GM21529 (cell line): ENCODE measurements around the gene ATG101.

Experiments
- ATAC-seq: cut with Tn5 transposase; IDR thresholded peaks from one replicate; pipeline ENCODE4 v1.9.1; 2021; ENCODE audit not compliant: unreplicated experiment

The ATG101 gene

GRCh38 chr12:52041695-52042123 is 28.1 kb upstream of the ATG101 start:
- no peak for ATAC-seq

DNA sequence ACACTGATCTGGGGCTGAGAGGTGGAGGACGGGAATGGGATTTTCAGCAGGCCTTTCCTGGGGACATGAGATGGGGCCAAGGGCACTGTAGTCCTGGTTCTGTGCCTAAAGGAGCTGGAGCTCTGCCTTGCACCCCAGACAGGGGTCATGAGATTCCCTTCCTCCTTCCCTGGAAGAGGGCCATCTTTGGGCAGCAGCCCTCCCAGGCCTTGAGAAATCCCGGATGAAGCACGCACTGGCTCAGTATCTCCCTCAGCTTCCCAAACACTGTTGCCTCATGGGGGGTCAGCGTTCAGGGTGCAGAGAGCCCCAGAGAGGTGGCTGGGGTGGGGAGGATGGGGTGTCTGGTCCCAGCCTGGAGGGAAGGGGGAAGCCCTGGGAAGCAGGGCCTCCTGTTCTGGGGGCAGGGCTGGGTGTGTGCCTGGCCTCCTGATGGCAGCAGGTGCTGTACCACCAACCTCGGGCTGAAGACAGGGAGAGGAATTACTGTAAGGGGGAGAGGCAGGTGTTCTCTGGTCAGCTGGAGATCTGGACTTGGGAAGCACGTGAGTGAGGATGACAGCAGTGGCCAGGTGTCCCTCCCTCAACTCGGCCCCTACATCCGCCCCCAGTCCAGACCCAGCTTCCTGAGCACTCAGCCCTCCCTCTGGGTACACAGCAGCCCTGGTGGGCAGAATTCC is 26.9 kb upstream of the ATG101 start:
- no peak for ATAC-seq

- no peak for ATAC-seq
These were observed 26.2 kb upstream of the ATG101 start for GRCh38 chr12:52043386-52044212.

DNA sequence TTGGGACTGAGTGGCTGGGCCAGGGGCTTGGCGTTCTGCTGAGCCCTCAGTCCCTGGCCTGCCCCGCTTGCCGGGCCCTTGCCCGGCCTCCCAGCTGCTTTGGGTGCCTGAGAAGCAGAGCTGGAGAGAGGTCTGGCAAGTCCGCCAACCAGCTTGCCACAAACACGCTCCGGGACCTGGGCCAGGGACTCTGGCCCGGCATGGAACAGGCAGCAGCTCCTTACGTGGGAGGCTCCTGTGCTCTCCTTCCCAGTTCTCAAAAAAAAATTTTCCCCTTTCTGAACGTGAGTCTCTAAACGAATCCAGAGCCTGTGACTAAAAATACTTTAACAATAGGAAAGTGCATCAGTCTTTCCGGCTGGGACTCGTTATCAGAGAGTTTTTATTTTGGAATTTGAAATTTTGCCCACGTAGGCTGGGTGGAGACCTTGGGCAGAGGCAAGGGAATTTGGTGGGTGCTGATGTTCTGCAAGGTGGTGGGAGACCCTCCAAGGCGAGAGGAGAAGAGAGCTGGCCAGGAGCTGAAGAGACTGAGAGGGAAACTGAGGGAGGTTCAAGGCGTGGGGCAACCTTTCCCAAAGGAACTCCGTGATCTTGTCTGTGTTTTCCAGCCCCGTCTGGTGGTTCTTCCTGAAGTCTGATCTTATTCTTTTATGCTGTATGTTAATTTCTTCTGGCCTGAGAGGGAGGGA is 25.3 kb upstream of the ATG101 start:
- ATAC-seq: no peak

- ATAC-seq: no peak
These were observed 24.0 kb upstream of the ATG101 start for GRCh38 chr12:52045794-52046199.

DNA sequence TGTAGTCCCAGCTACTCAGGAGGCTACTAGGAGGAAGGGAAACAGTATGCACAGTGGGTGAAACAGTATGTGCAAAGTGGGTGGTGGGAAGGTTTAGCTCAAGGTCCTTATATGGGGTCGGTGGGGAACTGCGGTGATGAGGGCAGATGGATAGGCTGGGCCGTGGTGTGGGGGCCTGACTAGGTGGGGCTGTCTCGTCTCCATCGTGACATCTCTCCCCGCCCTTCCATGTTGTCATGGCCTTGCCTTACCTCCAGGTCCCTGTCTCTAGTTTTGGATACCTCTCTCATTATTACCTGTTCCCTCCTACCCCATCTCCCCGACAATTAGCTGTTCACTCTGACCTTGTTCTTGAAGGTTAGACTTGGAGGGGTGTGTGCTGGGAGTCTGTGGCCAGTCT is 22.9 kb upstream of the ATG101 start:
- no peak for ATAC-seq

GRCh38 chr12:52049286-52049685 is 20.5 kb upstream of the ATG101 start:
- ATAC-seq: no peak

DNA sequence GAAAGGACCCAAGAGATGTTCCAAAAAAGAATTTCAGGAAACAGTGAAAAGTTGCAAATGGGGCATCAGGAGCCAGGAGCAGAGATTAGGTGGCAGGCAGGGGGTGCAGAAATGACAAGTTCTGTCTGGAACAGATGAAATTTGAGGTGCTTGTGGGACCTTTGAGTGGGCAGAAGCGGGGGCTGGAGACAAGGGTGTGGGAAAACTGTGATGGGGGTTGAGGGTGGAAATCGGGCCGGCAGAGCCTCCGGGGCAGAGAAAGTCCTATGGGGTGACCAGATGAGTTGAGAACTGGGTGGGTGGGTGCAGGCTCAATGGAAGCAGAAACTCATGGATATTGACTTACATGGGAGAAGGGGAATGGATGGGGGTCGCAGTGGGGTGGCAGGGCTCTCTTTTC is 20.1 kb upstream of the ATG101 start:
- no peak for ATAC-seq

GRCh38 chr12:52050116-52050757 is 19.5 kb upstream of the ATG101 start:
- ATAC-seq: no peak

DNA sequence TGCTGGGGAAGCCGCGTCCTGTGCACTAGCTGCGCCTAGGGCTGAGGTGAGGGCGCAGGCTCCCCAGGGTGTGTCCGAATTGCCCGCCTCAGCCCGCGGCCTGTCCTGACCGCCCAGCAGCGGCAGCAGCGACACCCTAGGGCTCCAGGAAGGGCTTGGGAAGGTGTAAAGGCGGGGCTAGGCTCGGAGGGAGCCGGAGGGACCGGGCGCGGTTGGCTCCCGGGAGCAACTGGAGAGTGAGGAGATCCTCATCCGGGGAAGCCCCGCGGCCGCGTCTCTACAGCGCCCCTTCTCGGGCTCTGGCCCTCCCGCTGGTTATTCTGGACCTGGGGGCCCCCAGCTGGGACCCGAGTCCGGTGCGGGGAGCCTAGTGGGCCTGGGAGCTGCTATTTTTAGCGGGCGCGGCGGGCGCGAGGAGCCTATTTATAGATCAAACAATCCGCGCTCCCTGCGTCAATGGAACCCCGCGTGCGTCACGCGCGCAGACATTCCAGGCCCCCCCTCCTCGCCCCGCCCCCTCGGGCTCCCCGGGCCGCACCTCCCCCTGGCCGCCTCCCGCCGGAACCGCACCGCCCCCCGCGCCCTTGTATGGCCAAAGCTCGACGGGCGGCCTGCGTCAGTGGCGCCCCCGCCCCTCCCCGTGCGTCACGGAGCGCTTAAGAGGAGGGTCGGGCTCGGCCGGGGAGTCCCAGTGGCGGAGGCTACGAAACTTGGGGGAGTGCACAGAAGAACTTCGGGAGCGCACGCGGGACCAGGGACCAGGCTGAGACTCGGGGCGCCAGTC is 18.8 kb upstream of the ATG101 start, which contains the start of gene NR4A1:
Gene NR4A1, plus strand, starts transcription at position 685 of the 784 bp plus-strand sequence. CDS start 2,887 bp downstream, outside the sequence.
- ATAC-seq: peak; percentile 81

- no peak for ATAC-seq
These were observed 17.2 kb upstream of the ATG101 start for GRCh38 chr12:52052468-52053186.

GRCh38 chr12:52053536-52054209 is 16.1 kb upstream of the ATG101 start:
- ATAC-seq: no peak

DNA sequence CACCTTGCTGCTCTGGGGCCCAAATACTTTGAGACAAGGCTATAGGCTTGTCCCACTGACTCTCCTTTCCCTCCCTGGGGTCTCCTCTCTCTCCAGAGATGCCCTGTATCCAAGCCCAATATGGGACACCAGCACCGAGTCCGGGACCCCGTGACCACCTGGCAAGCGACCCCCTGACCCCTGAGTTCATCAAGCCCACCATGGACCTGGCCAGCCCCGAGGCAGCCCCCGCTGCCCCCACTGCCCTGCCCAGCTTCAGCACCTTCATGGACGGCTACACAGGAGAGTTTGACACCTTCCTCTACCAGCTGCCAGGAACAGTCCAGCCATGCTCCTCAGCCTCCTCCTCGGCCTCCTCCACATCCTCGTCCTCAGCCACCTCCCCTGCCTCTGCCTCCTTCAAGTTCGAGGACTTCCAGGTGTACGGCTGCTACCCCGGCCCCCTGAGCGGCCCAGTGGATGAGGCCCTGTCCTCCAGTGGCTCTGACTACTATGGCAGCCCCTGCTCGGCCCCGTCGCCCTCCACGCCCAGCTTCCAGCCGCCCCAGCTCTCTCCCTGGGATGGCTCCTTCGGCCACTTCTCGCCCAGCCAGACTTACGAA is 15.4 kb upstream of the ATG101 start:
- ATAC-seq: no peak

GRCh38 chr12:52054833-52055730 is 14.7 kb upstream of the ATG101 start:
- no peak for ATAC-seq

DNA sequence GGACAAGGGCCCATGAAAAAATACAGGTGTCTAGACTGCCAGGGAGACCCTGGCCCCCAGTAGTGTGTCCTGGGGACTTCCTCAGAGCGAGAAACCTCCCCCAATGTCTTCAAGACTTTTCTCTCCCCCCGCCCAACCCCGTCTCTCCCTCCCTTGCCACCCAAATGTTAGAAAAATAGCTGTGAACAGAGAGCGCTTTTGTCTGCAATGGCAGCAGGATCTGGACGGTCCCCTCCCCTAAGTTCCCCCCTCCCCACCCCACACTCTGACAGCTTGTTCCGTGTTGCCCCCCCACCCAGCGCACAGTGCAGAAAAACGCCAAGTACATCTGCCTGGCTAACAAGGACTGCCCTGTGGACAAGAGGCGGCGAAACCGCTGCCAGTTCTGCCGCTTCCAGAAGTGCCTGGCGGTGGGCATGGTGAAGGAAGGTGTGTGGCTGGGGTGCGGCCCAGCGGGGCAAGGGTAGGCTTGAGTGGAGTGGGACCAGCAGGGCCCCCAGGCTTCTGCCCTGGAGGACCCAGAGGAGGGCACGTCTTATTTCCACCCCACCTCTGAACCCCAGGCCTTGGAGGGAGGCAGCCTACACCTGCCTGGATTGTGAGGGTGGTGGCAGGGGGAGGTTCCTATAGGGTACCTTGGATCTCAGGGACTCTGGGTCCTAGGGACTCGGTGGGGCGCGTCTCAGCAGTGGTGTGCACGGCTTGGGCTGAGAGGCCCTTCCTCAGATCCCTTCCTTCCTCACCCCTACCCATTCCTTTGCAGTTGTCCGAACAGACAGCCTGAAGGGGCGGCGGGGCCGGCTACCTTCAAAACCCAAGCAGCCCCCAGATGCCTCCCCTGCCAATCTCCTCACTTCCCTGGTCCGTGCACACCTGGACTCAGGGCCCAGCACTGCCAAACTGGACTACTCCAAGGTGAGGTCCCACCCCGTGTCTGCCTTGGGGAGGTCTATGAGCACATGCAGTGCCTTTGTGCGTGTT is 13.8 kb upstream of the ATG101 start:
- no peak for ATAC-seq

- no peak for ATAC-seq
These were observed 12.8 kb upstream of the ATG101 start for GRCh38 chr12:52056801-52057637.
